ENCODE results near the gene TBC1D17. TPM values are rescaled to one million over a fixed set of nuclear protein-coding genes. Genes with fewer than 3 reads are reported as not detected.

The TBC1D17 gene
- total RNA-seq (100 to 1,000 TPM in 1 of 5 donors, 10 to 100 TPM in 4; 46.5 to 102 (median 88.6) TPM), total RNA-seq (15.2 to 93.5 (median 51.2) reads per million in 29 experiments)
- 19.6 TPM for total RNA-seq (2013)

DNA sequence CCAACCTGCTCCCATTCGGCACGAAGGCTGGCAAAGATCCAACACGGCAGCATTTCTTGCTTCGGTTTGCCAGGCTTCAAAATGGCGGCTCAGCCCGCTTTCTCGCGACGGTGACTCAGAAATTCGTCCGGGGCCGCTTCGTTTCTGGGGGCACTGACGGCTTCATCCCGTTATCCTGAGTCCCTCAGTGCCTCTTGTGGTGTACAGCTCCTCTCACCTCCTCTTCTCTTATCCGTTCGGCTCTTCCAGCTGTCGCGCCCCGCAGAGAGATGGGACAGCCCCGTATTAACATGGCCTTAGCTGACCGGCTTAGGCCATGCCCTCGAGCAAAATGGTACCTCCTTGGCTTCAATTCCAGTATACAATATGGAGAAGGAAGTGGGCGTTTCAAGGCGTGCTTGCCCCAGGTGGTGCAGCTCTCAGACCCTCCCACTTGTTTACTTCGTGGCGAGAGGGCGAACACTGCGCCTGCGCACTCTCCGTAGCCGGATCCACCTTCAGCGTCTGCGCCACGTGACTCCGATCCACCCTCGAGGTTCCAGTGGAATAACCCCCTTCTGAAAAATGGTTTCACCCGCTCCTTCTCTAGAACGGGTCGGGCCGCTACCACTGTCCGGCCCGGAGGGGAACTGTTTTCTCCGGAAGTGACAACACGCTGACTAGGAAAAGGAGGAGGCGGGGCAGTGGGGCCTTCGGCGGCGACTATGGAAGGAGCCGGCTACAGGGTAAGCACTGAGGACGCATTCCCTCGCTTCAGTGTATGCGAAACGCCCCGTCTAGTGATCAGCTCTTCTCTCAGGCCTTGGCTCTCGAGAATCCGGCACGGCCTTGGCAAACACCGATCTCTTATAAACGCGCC, at the start of gene TBC1D17, which contains the start of gene AKT1S1:
TSS of gene TBC1D17 (plus strand) at position 683 of the 859 bp plus-strand sequence. CDS start at position 705, 22 bp downstream.
TSS of gene AKT1S1 (minus strand) at position 336 of the 859 bp plus-strand sequence. CDS start 4,060 bp downstream, outside the sequence.
- ChIA-PET CTCF (no interaction called here), POLR2A (interaction anchor here in 1 of 2 donors (1.1 kb wide), 1 partner anchor 9 kb away, joined by 6 read pairs; the partner anchor contains the start of gene PNKP)
- H3K9me3 Mint-ChIP-seq = no peaks in the 10 kb centered on the region
- H3K27me3 ChIP-seq (replicated peaks in 1 of 2; ENCODE audit: control insufficient read depth in 2 of 2, extremely low read depth in 1 of 2, insufficient read depth in 2 of 2, low read length in 1 of 2) = no peaks in the 10 kb centered on the region
- H3K27me3 Mint-ChIP-seq = no peaks in the 10 kb centered on the region
- H3K36me3 Mint-ChIP-seq = peaks cover 17% of the 10 kb centered on the region
- peak within 1 kb of the TSS; percentile 75 to 97 for H3K4me3 ChIP-seq (ENCODE audit: control insufficient read depth in 1 of 2, extremely low read depth in 1 of 2, low read length in 1 of 2)
- peaks cover 12 to 29% of the 10 kb centered on the region in 2 donors for H3K36me3 ChIP-seq (ENCODE audit: control insufficient read depth in 2 of 2, extremely low read depth in 1 of 2, insufficient read depth in 1 of 2, low read length in 1 of 2)
- no peak within 1 kb of the TSS for H3K4me3 Mint-ChIP-seq
- DNase-seq = peak; percentile 94 to 100 (median 98)
- H3K27ac ChIP-seq (ENCODE audit: low read length) = peak within 1 kb of the TSS; percentile 99
- H3K9me3 ChIP-seq = no peaks in the 10 kb centered on the region
- peaks cover 24 to 32% (median 30%) of the 10 kb centered on the region in 3 donors for H3K4me1 Mint-ChIP-seq
- ATAC-seq (replicated peaks in 1 of 4) = peak; percentile 64 to 67 (median 66)
- no peak within 1 kb of the TSS for H3K27ac Mint-ChIP-seq
- WGBS (ENCODE audit: insufficient coverage) = under 1% methylated on average over 47 of the region's 61 CpGs
- H3K4me1 ChIP-seq (ENCODE audit: control insufficient read depth in 1 of 2, extremely low read depth in 1 of 2, insufficient read depth in 2 of 2, low read length in 2 of 2) = peaks cover 10 to 29% of the 10 kb centered on the region in 2 experiments

DNA sequence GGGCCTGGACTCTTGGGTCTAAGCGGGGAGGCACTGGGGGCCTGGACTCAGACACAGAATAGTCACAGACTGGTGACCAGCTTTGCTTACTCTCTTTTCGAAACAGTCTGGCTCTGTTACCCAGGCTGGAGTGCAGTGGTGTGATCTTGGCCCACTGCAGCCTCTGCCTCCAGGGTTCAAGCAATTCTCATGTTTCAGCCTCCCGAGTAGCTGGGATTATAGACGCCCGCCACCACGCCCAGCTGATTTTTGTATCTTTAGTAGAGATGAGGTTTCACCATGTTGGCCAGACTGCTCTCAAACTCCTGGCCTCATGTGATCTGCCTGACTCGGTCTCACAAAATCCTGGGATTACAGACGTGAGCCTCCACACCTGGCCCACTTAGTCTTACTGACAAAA, 48.3 kb upstream of the TBC1D17 start:
- Histone ChIP-seq H3K36me3 (ENCODE audit: control insufficient read depth in 2 of 2, extremely low read depth in 1 of 2, insufficient read depth in 1 of 2, low read length in 1 of 2) (peaks cover 21 to 69% of the 10 kb centered on the region in 2 donors), H3K4me1 (ENCODE audit: control insufficient read depth in 1 of 2, extremely low read depth in 1 of 2, insufficient read depth in 2 of 2, low read length in 2 of 2) (no peaks in the 10 kb centered on the region), H3K4me3 (ENCODE audit: control insufficient read depth in 1 of 2, extremely low read depth in 1 of 2, low read length in 1 of 2) (no peak overlapping the region), H3K27ac (ENCODE audit: low read length) (no peak overlapping the region), H3K27me3 (replicated peaks in 1 of 2; ENCODE audit: control insufficient read depth in 2 of 2, extremely low read depth in 1 of 2, insufficient read depth in 2 of 2, low read length in 1 of 2) (no peaks in the 10 kb centered on the region), H3K9me3 (no peaks in the 10 kb centered on the region)
- ChIA-PET POLR2A (no interaction called here), CTCF (no interaction called here)
- H3K9me3 Mint-ChIP-seq = no peaks in the 10 kb centered on the region
- no peak for DNase-seq
- WGBS (ENCODE audit: insufficient coverage) = 98% methylated on average over 6 of the region's 8 CpGs
- no peak overlapping the region for H3K4me3 Mint-ChIP-seq
- H3K27ac Mint-ChIP-seq = no peak overlapping the region
- no peak for ATAC-seq (replicated peaks in 1 of 4)
- H3K36me3 Mint-ChIP-seq = peaks cover 35% of the 10 kb centered on the region
- H3K4me1 Mint-ChIP-seq = peaks cover 0 to 5% (median 3%) of the 10 kb centered on the region in 3 donors
- H3K27me3 Mint-ChIP-seq = no peaks in the 10 kb centered on the region

DNA sequence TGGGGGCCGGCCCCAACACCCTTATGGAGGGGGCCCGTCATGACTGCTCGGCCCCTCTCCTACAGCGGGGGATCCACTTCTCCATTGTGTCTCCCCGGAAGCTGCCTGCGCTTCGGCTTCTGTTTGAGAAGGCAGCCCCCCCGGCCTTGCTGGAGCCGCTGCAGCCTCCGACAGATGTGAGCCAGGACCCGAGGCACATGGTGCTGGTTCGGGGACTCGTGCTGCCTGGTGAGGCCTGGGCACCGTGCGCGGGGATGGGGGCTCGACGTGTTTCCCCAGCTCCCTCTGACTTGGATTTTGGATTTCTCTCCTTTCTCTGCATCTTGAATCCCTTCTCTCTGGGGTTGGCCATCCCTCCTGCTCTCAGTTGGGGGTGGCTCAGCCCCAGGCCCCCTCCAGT, 47.8 kb upstream of the TBC1D17 start:
- H3K9me3 Mint-ChIP-seq = no peaks in the 10 kb centered on the region
- Histone ChIP-seq H3K27me3 (replicated peaks in 1 of 2; ENCODE audit: control insufficient read depth in 2 of 2, extremely low read depth in 1 of 2, insufficient read depth in 2 of 2, low read length in 1 of 2) (no peaks in the 10 kb centered on the region), H3K9me3 (no peaks in the 10 kb centered on the region), H3K4me1 (ENCODE audit: control insufficient read depth in 1 of 2, extremely low read depth in 1 of 2, insufficient read depth in 2 of 2, low read length in 2 of 2) (no peaks in the 10 kb centered on the region), H3K27ac (ENCODE audit: low read length) (no peak overlapping the region), H3K4me3 (ENCODE audit: control insufficient read depth in 1 of 2, extremely low read depth in 1 of 2, low read length in 1 of 2) (no peak overlapping the region), H3K36me3 (ENCODE audit: control insufficient read depth in 2 of 2, extremely low read depth in 1 of 2, insufficient read depth in 1 of 2, low read length in 1 of 2) (peaks cover 24 to 71% of the 10 kb centered on the region in 2 donors)
- peaks cover 0 to 5% (median 3%) of the 10 kb centered on the region in 3 donors for H3K4me1 Mint-ChIP-seq
- ChIA-PET POLR2A (no interaction called here), CTCF (no interaction called here)
- H3K27ac Mint-ChIP-seq = no peak overlapping the region
- 96% methylated on average over 13 of the region's 18 CpGs for WGBS (ENCODE audit: insufficient coverage)
- no peaks in the 10 kb centered on the region for H3K27me3 Mint-ChIP-seq
- no peak overlapping the region for H3K4me3 Mint-ChIP-seq
- H3K36me3 Mint-ChIP-seq = peaks cover 37% of the 10 kb centered on the region
- DNase-seq (no peak), ATAC-seq (replicated peaks in 1 of 4) (no peak)

DNA sequence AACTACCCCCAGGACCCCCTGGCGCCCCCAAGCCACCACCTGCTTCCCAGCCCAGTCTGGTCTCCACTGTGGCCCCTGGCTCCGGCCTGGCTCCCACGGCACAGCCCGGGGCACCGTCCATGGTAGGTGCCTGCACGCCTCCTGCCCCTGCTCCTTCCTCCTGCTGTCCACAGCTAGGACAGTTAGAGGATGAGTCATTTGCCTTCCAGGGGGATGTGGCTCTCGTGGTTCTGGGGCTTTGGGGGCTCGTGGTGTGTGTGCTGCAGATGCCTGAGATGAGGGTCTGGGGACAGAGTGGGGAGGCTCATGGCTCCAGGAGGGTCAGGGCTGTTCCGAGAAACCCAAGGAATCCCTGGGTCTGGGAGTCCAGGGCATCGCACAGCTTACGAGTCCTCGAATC, 46.7 kb upstream of the TBC1D17 start:
- no peak overlapping the region for H3K4me3 Mint-ChIP-seq
- 89% methylated on average over 7 of the region's 12 CpGs for WGBS (ENCODE audit: insufficient coverage)
- no peak for ATAC-seq (replicated peaks in 1 of 4)
- H3K27me3 ChIP-seq (replicated peaks in 1 of 2; ENCODE audit: control insufficient read depth in 2 of 2, extremely low read depth in 1 of 2, insufficient read depth in 2 of 2, low read length in 1 of 2) = no peaks in the 10 kb centered on the region
- H3K27ac Mint-ChIP-seq = no peak overlapping the region
- H3K27ac ChIP-seq (ENCODE audit: low read length) = no peak overlapping the region
- H3K4me3 ChIP-seq (ENCODE audit: control insufficient read depth in 1 of 2, extremely low read depth in 1 of 2, low read length in 1 of 2) = no peak overlapping the region
- ChIA-PET CTCF (no interaction called here), POLR2A (interaction anchor here in 1 of 2 donors (0.7 kb wide), 1 partner anchor 98 kb away, joined by 3 read pairs; no protein-coding TSS in a partner anchor)
- peaks cover 44% of the 10 kb centered on the region for H3K36me3 Mint-ChIP-seq
- no peaks in the 10 kb centered on the region for H3K27me3 Mint-ChIP-seq
- no peaks in the 10 kb centered on the region for H3K4me1 ChIP-seq (ENCODE audit: control insufficient read depth in 1 of 2, extremely low read depth in 1 of 2, insufficient read depth in 2 of 2, low read length in 2 of 2)
- H3K36me3 ChIP-seq (ENCODE audit: control insufficient read depth in 2 of 2, extremely low read depth in 1 of 2, insufficient read depth in 1 of 2, low read length in 1 of 2) = peaks cover 29 to 79% of the 10 kb centered on the region in 2 donors
- no peaks in the 10 kb centered on the region for H3K9me3 Mint-ChIP-seq
- peaks cover 0 to 5% (median 3%) of the 10 kb centered on the region in 3 donors for H3K4me1 Mint-ChIP-seq
- no peaks in the 10 kb centered on the region for H3K9me3 ChIP-seq
- DNase-seq = no peak

DNA sequence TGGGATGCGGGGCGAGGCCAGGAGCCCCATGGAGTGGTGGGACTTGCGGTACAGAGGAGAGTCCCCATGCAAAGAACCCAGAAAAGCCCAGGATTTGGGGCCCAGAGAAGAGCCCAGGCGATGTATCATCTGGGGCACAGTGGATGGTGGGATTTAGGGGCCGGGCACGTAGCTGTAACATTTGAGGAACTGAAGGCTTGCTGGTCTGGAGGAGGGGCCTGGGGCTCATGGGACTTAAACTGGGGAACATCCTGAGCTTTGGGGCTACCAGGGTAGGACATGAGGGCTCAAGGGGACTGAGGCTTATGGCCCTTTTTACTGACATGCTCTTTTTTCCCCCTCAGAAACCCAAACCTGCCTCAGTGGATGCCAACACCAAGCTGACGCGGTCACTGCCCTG, 45.9 kb upstream of the TBC1D17 start:
- H3K27ac ChIP-seq (ENCODE audit: low read length) = no peak overlapping the region
- peaks cover 38% of the 10 kb centered on the region for H3K36me3 Mint-ChIP-seq

DNA sequence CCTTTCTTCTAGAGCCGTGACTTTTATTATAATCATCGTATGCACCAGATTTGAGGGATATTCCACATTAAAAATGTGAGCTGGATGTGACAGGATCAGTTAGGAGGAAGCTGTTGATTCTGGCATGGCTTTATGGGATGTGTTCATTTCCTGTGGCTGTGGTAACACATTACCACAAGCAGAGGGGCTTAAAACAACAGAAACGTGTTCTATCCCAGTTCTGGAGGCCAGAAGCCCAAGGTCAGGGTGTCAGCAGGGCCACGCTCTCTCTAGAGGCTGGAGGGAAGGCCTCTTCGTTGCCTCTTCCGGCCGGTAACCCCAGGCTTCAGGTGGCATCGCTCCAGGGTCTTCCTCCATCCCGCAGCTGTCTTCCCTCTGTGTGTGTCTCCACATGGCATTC, 44.9 kb upstream of the TBC1D17 start:
- ChIA-PET POLR2A (no interaction called here), CTCF (interaction anchor here in 1 of 2 donors (0.6 kb wide), 1 partner anchor 735 kb away, joined by 3 read pairs; no protein-coding TSS in a partner anchor)
- H3K4me3 ChIP-seq (ENCODE audit: control insufficient read depth in 1 of 2, extremely low read depth in 1 of 2, low read length in 1 of 2) = no peak overlapping the region
- Mint-ChIP-seq H3K9me3 (no peaks in the 10 kb centered on the region), H3K4me3 (no peak overlapping the region), H3K36me3 (peaks cover 38% of the 10 kb centered on the region), H3K27me3 (no peaks in the 10 kb centered on the region), H3K4me1 (peaks cover 0 to 1% (median 0%) of the 10 kb centered on the region in 3 donors), H3K27ac (no peak overlapping the region)
- no peak overlapping the region for H3K27ac ChIP-seq (ENCODE audit: low read length)
- H3K9me3 ChIP-seq = no peaks in the 10 kb centered on the region
- ATAC-seq (replicated peaks in 1 of 4) = no peak
- DNase-seq = no peak
- no peaks in the 10 kb centered on the region for H3K4me1 ChIP-seq (ENCODE audit: control insufficient read depth in 1 of 2, extremely low read depth in 1 of 2, insufficient read depth in 2 of 2, low read length in 2 of 2)
- H3K36me3 ChIP-seq (ENCODE audit: control insufficient read depth in 2 of 2, extremely low read depth in 1 of 2, insufficient read depth in 1 of 2, low read length in 1 of 2) = peaks cover 34 to 76% of the 10 kb centered on the region in 2 donors
- no peaks in the 10 kb centered on the region for H3K27me3 ChIP-seq (replicated peaks in 1 of 2; ENCODE audit: control insufficient read depth in 2 of 2, extremely low read depth in 1 of 2, insufficient read depth in 2 of 2, low read length in 1 of 2)
- 48% methylated on average over 2 of the region's 9 CpGs for WGBS (ENCODE audit: insufficient coverage)

More for the DNA sequence above, 45.9 kb upstream of the TBC1D17 start:
- ChIA-PET CTCF (no interaction called here), POLR2A (no interaction called here)
- Mint-ChIP-seq H3K9me3 (no peaks in the 10 kb centered on the region), H3K27me3 (no peaks in the 10 kb centered on the region), H3K4me1 (peaks cover 0 to 3% (median 1%) of the 10 kb centered on the region in 3 donors), H3K4me3 (no peak overlapping the region), H3K27ac (no peak overlapping the region)
- no peak overlapping the region for H3K4me3 ChIP-seq (ENCODE audit: control insufficient read depth in 1 of 2, extremely low read depth in 1 of 2, low read length in 1 of 2)
- H3K27me3 ChIP-seq (replicated peaks in 1 of 2; ENCODE audit: control insufficient read depth in 2 of 2, extremely low read depth in 1 of 2, insufficient read depth in 2 of 2, low read length in 1 of 2) = no peaks in the 10 kb centered on the region
- no peaks in the 10 kb centered on the region for H3K9me3 ChIP-seq
- DNase-seq (no peak), ATAC-seq (replicated peaks in 1 of 4) (no peak)
- H3K36me3 ChIP-seq (ENCODE audit: control insufficient read depth in 2 of 2, extremely low read depth in 1 of 2, insufficient read depth in 1 of 2, low read length in 1 of 2) = peaks cover 29 to 80% of the 10 kb centered on the region in 2 donors
- H3K4me1 ChIP-seq (ENCODE audit: control insufficient read depth in 1 of 2, extremely low read depth in 1 of 2, insufficient read depth in 2 of 2, low read length in 2 of 2) = no peaks in the 10 kb centered on the region
- WGBS (ENCODE audit: insufficient coverage) = 100% methylated on average over 3 of the region's 8 CpGs
